HEK293 (cell line): ENCODE results near the gene OR4E1.

Source experiments
- CTCF ChIA-PET: fragments of 350-600 bp; formaldehyde crosslinking; extraction: SDS; loops from one replicate; lab custom pipeline; 2021; ENCODE audit warnings: antibody characterized with exemption; lab: Yijun Ruan, JAX
- POLR2A ChIA-PET: fragments of 300-600 bp; formaldehyde crosslinking; extraction: SDS; loops from one replicate; lab custom pipeline; 2020; ENCODE audit warnings: antibody characterized with exemption, inconsistent platforms; lab: Yijun Ruan, JAX
- H3K27ac ChIP-seq: fragments of 200-500 bp; sonication (Bioruptor generic); 2 replicates; pipeline ENCODE4 v1.5.1; 2014; ENCODE audit warnings: low read depth, low read length, control low read depth, inconsistent platforms; ENCODE audit errors: extremely low read depth
- H3K36me3 ChIP-seq, 2 experiments: fragments of 200-500 bp in 1 of 2; sonication (Bioruptor generic) in 1 of 2; 1 replicate in 1 of 2; 2 replicates in 1 of 2; pipeline ENCODE4 v1.5.1; 2014 to 2017; ENCODE audit warnings: inconsistent platforms in 2 of 2, low read length in 2 of 2; ENCODE audit not compliant: control insufficient read depth in 2 of 2, insufficient read depth in 1 of 2
- H3K4me1 ChIP-seq: fragments of 200-500 bp; sonication (Bioruptor generic); 2 replicates; pipeline ENCODE4 v1.5.1; 2014; ENCODE audit warnings: mild to moderate bottlenecking, low read length, inconsistent platforms; ENCODE audit not compliant: control insufficient read depth, insufficient read depth
- H3K4me3 ChIP-seq: 2 replicates; pipeline ENCODE4 v1.5.1; 2011; ENCODE audit warnings: low read depth, mild to moderate bottlenecking, control low read depth, low read length, moderate library complexity
- H3K9me3 ChIP-seq: fragments of 200-500 bp; sonication (Bioruptor generic); 2 replicates; pipeline ENCODE4 v1.5.1; 2014; ENCODE audit warnings: low read depth, low read length, inconsistent platforms; ENCODE audit not compliant: control insufficient read depth, insufficient read depth
- GLI4 ChIP-seq: fragments of 450-650 bp; formaldehyde crosslinking; IDR thresholded peaks from 2 replicates; pipeline ENCODE4 v1.5.1; 2016; ENCODE audit warnings: missing biosample characterization, missing genetic modification characterization
- HOXD13 ChIP-seq: sonication (generic); formaldehyde crosslinking; IDR thresholded peaks from 2 replicates; pipeline ENCODE4 v1.8.0; 2022; ENCODE audit warnings: missing genetic modification reagents, borderline replicate concordance
- PRDM10 ChIP-seq: fragments of 450-650 bp; formaldehyde crosslinking; IDR thresholded peaks from 2 replicates; pipeline ENCODE4 v1.5.1; 2016; ENCODE audit warnings: missing biosample characterization, missing genetic modification characterization
- ZBTB1 ChIP-seq: fragments of 450-650 bp; formaldehyde crosslinking; IDR thresholded peaks from 2 replicates; pipeline ENCODE4 v1.5.1; 2016; ENCODE audit warnings: missing biosample characterization, missing genetic modification characterization
- ZBTB20 ChIP-seq: fragments of 450-650 bp; formaldehyde crosslinking; IDR thresholded peaks from 2 replicates; pipeline ENCODE4 v1.5.1; 2016; ENCODE audit warnings: missing biosample characterization, missing genetic modification characterization
- ZNF10 ChIP-seq: fragments of 450-650 bp; formaldehyde crosslinking; IDR thresholded peaks from 2 replicates; pipeline ENCODE4 v1.5.1; 2017; ENCODE audit warnings: missing biosample characterization, missing genetic modification characterization
- ZNF138 ChIP-seq: fragments of 450-650 bp; formaldehyde crosslinking; IDR thresholded peaks from 2 replicates; pipeline ENCODE4 v1.5.1; 2016; ENCODE audit warnings: missing biosample characterization, missing genetic modification characterization, borderline replicate concordance
- ZNF169 ChIP-seq: fragments of 450-650 bp; formaldehyde crosslinking; IDR thresholded peaks from 2 replicates; pipeline ENCODE4 v1.5.1; 2016; ENCODE audit warnings: missing biosample characterization, missing genetic modification characterization
- ZNF221 ChIP-seq: fragments of 450-650 bp; formaldehyde crosslinking; IDR thresholded peaks from 2 replicates; pipeline ENCODE4 v1.5.1; 2017; ENCODE audit warnings: missing biosample characterization, missing genetic modification characterization, borderline replicate concordance
- ZNF23 ChIP-seq: fragments of 450-650 bp; formaldehyde crosslinking; IDR thresholded peaks from 2 replicates; pipeline ENCODE4 v1.5.1; 2016; ENCODE audit warnings: missing biosample characterization, missing genetic modification characterization, borderline replicate concordance
- ZNF529 ChIP-seq: fragments of 450-650 bp; formaldehyde crosslinking; IDR thresholded peaks from 2 replicates; pipeline ENCODE4 v1.5.1; 2017; ENCODE audit warnings: missing genetic modification characterization, missing biosample characterization; ENCODE audit not compliant: insufficient replicate concordance
- ZNF610 ChIP-seq: fragments of 450-650 bp; formaldehyde crosslinking; IDR thresholded peaks from 2 replicates; pipeline ENCODE4 v1.5.1; 2016; ENCODE audit warnings: missing biosample characterization, missing genetic modification characterization, borderline replicate concordance
- ZNF660 ChIP-seq: fragments of 450-650 bp; IDR thresholded peaks from 2 replicates; pipeline ENCODE4 v1.5.1; 2018; ENCODE audit warnings: missing biosample characterization, mild to moderate bottlenecking, missing genetic modification characterization
- ZNF704 ChIP-seq: fragments of 450-650 bp; formaldehyde crosslinking; IDR thresholded peaks from 2 replicates; pipeline ENCODE4 v1.5.1; 2016; ENCODE audit warnings: missing biosample characterization, missing genetic modification characterization
- ZNF776 ChIP-seq: fragments of 450-650 bp; formaldehyde crosslinking; IDR thresholded peaks from 2 replicates; pipeline ENCODE4 v1.5.0; 2017; ENCODE audit warnings: missing biosample characterization, missing genetic modification characterization, borderline replicate concordance
- ZSCAN30 ChIP-seq: fragments of 450-650 bp; IDR thresholded peaks from 2 replicates; pipeline ENCODE4 v1.5.1; 2018; ENCODE audit warnings: missing biosample characterization, mild to moderate bottlenecking, missing genetic modification characterization, moderate library complexity
- TF ChIP-seq, protein P1 (sequence below): fragments of 450-650 bp; formaldehyde crosslinking; IDR thresholded peaks from 2 replicates; pipeline ENCODE4 v1.5.1; 2017; ENCODE audit warnings: missing biosample characterization, missing genetic modification characterization
- TF ChIP-seq, protein P2 (sequence below): fragments of 450-650 bp; formaldehyde crosslinking; IDR thresholded peaks from 2 replicates; pipeline ENCODE4 v1.5.1; 2017; ENCODE audit warnings: missing biosample characterization, missing genetic modification characterization
- TF ChIP-seq, protein P3 (sequence below): fragments of 450-650 bp; formaldehyde crosslinking; IDR thresholded peaks from 2 replicates; pipeline ENCODE4 v1.5.1; 2016; ENCODE audit warnings: missing biosample characterization, missing genetic modification characterization

The OR4E1 gene

DNA sequence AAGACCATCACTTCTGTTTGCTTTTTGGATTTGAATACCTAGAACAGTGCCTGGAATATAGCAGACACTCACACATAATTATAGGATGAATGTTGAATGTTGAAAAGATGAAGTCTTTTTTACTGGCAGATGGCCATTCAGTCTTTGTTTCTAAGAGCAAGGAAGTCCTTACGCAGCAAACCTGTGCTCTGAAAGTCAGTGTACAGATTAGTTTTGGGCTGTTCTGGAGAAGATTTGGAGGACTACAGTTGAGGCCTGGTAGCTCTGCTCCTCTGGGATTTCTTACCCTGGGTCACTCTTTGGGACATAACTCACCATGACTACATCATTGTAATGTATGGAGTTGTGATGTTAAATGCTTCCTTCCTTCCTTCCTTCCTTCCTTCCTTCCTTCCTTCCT lies 16.6 kb downstream of the OR4E1 start (continued):
- no peak for TF ChIP-seq ZNF221 (tag by site-specific recombination)
- no peak for TF ChIP-seq GLI4
- TF ChIP-seq ZNF776 (tag by site-specific recombination): no peak
- no peak for TF ChIP-seq ZBTB1 (tag by site-specific recombination)
- no peak for TF ChIP-seq ZNF169
- no peak for TF ChIP-seq ZNF138 (tag by site-specific recombination)
- no peak for TF ChIP-seq ZBTB20 (tag by site-specific recombination)

DNA sequence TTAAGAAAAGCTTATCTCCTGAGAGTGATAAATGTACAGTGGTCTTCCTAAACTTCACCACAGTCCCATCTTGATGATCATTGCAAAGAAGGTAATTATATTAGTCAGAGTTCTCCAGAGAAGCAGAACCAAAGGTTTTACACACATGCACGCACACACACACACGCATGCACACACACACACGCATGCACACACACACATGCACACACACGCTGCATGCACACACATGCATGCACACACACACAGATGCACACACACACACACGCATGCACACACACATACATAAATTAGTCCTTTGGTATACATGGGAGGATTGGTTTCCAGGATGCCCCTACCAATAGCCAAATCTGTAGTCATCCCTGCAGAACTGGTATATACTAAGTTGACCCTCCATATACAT lies 19.4 kb downstream of the OR4E1 start:
- ChIA-PET CTCF (no interaction called here), POLR2A (no interaction called here)
- Histone ChIP-seq H3K27ac (no peak overlapping the region), H3K9me3 (no peaks in the 10 kb centered on the region), H3K4me1 (no peaks in the 10 kb centered on the region), H3K4me3 (no peak overlapping the region), H3K36me3 (no peaks in the 10 kb centered on the region)
- no peak for TF ChIP-seq ZSCAN30 (tag by site-specific recombination)
- TF ChIP-seq, protein P1, sequence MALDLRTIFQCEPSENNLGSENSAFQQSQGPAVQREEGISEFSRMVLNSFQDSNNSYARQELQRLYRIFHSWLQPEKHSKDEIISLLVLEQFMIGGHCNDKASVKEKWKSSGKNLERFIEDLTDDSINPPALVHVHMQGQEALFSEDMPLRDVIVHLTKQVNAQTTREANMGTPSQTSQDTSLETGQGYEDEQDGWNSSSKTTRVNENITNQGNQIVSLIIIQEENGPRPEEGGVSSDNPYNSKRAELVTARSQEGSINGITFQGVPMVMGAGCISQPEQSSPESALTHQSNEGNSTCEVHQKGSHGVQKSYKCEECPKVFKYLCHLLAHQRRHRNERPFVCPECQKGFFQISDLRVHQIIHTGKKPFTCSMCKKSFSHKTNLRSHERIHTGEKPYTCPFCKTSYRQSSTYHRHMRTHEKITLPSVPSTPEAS (tag by site-specific recombination): peak; percentile 99

GRCh38 chr14:21653331-21653885 lies 20.2 kb downstream of the OR4E1 start, which contains the start of gene OR4E2:
Gene OR4E2, plus strand, starts transcription at chr14:21653835. Its CDS starts 11,248 bp downstream, at chr14:21665083.
- ChIA-PET POLR2A (no interaction called here), CTCF (no interaction called here)
- TF ChIP-seq, protein P2, sequence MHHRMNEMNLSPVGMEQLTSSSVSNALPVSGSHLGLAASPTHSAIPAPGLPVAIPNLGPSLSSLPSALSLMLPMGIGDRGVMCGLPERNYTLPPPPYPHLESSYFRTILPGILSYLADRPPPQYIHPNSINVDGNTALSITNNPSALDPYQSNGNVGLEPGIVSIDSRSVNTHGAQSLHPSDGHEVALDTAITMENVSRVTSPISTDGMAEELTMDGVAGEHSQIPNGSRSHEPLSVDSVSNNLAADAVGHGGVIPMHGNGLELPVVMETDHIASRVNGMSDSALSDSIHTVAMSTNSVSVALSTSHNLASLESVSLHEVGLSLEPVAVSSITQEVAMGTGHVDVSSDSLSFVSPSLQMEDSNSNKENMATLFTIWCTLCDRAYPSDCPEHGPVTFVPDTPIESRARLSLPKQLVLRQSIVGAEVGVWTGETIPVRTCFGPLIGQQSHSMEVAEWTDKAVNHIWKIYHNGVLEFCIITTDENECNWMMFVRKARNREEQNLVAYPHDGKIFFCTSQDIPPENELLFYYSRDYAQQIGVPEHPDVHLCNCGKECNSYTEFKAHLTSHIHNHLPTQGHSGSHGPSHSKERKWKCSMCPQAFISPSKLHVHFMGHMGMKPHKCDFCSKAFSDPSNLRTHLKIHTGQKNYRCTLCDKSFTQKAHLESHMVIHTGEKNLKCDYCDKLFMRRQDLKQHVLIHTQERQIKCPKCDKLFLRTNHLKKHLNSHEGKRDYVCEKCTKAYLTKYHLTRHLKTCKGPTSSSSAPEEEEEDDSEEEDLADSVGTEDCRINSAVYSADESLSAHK: no peak
- TF ChIP-seq ZNF610 (tag by site-specific recombination) (no peak), ZNF704 (tag by site-specific recombination) (no peak), PRDM10 (tag by site-specific recombination) (no peak), ZNF23 (tag by site-specific recombination) (no peak), ZNF10 (tag by site-specific recombination) (no peak), ZNF529 (no peak), HOXD13 (CRISPR knock-in tag) (no peak), ZNF660 (tag by site-specific recombination) (no peak)
- TF ChIP-seq, protein P3, sequence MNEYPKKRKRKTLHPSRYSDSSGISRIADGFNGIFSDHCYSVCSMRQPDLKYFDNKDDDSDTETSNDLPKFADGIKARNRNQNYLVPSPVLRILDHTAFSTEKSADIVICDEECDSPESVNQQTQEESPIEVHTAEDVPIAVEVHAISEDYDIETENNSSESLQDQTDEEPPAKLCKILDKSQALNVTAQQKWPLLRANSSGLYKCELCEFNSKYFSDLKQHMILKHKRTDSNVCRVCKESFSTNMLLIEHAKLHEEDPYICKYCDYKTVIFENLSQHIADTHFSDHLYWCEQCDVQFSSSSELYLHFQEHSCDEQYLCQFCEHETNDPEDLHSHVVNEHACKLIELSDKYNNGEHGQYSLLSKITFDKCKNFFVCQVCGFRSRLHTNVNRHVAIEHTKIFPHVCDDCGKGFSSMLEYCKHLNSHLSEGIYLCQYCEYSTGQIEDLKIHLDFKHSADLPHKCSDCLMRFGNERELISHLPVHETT: no peak
- H3K4me3 ChIP-seq: no peak within 1 kb of the TSS
- no peaks in the 10 kb centered on the region for H3K9me3 ChIP-seq
- no peaks in the 10 kb centered on the region for H3K36me3 ChIP-seq
- H3K4me1 ChIP-seq: no peaks in the 10 kb centered on the region
- no peak within 1 kb of the TSS for H3K27ac ChIP-seq
